Chondrocyte (in vitro differentiated cells): ENCODE data around the gene HSP90B1. TPM values are rescaled to one million over a fixed set of nuclear protein-coding genes. Genes with fewer than 3 reads are reported as not detected.

Source experiments
- DNase-seq: peaks from one replicate; pipeline ENCODE4 v3.0.0; 2021; ENCODE audit warnings: mixed read lengths, low spot score
- H3K27ac Mint-ChIP-seq: one replicate; pipeline ENCODE4 v1.8.0; 2021; ENCODE audit warnings: mild to moderate bottlenecking, moderate library complexity, mixed read lengths; ENCODE audit not compliant: unreplicated experiment
- H3K27me3 Mint-ChIP-seq: 2 replicates; pipeline ENCODE4 v1.8.0; 2021; ENCODE audit warnings: low read depth, mixed read lengths
- H3K36me3 Mint-ChIP-seq: 2 replicates; pipeline ENCODE4 v1.8.0; 2021; ENCODE audit warnings: low read depth, mixed read lengths
- H3K4me1 Mint-ChIP-seq: 2 replicates; pipeline ENCODE4 v1.8.0; 2021; ENCODE audit warnings: low read depth, mild to moderate bottlenecking, mixed read lengths
- H3K4me3 Mint-ChIP-seq: one replicate; pipeline ENCODE4 v1.8.0; 2021; ENCODE audit warnings: mild to moderate bottlenecking, moderate library complexity, mixed read lengths; ENCODE audit not compliant: unreplicated experiment
- H3K9me3 Mint-ChIP-seq: 2 replicates; pipeline ENCODE4 v1.8.0; 2021; ENCODE audit warnings: low read depth, mixed read lengths
- CTCF ChIP-seq: fragments of 200-600 bp; sonication (generic); IDR thresholded peaks from 2 replicates; pipeline ENCODE4 v1.5.0; 2021; ENCODE audit warnings: antibody characterized with exemption, mild to moderate bottlenecking, moderate library complexity
- total RNA-seq: library from RNA; stranded (reverse); gene quantifications from 3 replicates; pipeline ENCODE4 v1.2.1, GENCODE V29; 2021

HSP90B1 gene
- total RNA-seq, 1 donor from 2014 or later = 754 TPM

DNA sequence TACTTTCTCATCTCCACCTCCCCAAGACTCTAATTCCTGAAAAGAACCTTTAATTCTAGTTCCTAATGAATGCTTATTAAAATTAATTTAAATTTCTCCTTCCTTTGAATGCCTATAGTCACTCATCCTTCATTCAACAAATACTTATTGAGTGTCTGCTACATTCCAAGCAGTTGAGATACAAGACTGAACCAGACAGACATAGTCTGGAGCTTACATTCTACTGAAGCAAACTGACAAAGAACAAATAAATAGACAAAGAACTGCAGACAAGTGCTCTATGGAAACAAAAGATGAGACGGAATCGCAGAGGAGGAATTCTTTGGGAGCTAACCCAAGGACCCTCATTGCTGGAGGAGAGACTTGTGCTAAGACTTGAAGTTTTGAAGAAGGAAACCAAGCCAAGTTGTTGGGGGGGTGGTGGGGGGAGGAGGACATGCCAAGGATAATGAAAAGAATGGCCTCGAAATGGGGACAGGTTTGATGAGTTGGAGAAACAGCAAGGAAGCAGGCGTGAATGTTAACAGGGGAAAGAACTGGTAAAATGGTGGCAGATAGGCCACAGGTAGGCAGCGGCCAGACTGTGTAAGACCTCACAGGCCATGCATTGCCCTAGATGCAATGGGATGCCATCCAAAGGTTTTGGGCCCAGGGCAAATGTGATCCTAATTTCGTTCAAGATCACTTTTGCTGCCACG lies 25.8 kb downstream of the HSP90B1 start:
- Mint-ChIP-seq H3K4me3 (peak overlapping the region; percentile 91), H3K36me3 (peaks cover 11% of the 10 kb centered on the region), H3K4me1 (peaks cover 44% of the 10 kb centered on the region), H3K9me3 (no peaks in the 10 kb centered on the region), H3K27me3 (no peaks in the 10 kb centered on the region), H3K27ac (peak overlapping the region; percentile 99)
- no peak for TF ChIP-seq CTCF
- no peak for DNase-seq

- Mint-ChIP-seq H3K4me1 (peaks cover 44% of the 10 kb centered on the region), H3K36me3 (peaks cover 11% of the 10 kb centered on the region), H3K27ac (peak overlapping the region; percentile 99), H3K9me3 (no peaks in the 10 kb centered on the region), H3K4me3 (peak overlapping the region; percentile 91), H3K27me3 (no peaks in the 10 kb centered on the region)
- TF ChIP-seq CTCF = no peak
- peak; percentile 93 for DNase-seq
Measured at GRCh38 chr12:103956509-103957027, 26.4 kb downstream of the HSP90B1 start.

GRCh38 chr12:103957865-103958388 lies 27.7 kb downstream of the HSP90B1 start:
- DNase-seq = no peak
- peaks cover 44% of the 10 kb centered on the region for H3K4me1 Mint-ChIP-seq
- no peaks in the 10 kb centered on the region for H3K9me3 Mint-ChIP-seq
- peaks cover 6% of the 10 kb centered on the region for H3K36me3 Mint-ChIP-seq
- H3K27me3 Mint-ChIP-seq = no peaks in the 10 kb centered on the region
- peak overlapping the region; percentile 99 for H3K27ac Mint-ChIP-seq
- TF ChIP-seq CTCF = no peak
- peak overlapping the region; percentile 91 for H3K4me3 Mint-ChIP-seq

DNA sequence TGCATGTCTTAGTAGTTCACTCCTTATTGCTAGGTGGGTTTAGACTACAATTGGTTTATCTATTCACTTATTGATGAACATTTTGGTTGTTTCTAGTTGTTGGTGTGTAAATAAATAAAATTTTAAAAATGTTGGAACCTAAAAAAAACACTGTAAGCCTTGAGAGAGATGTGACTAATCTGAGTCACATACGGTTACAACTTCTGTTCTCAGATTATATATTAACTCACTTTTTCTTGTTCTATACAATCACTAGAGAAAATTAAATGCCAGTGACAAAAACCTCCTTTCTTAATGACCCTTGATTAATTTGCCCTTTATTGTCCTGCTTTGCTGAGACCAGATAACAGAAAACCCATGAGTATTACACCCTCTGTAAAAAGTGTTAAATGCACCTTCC lies 28.4 kb downstream of the HSP90B1 start:
- Mint-ChIP-seq H3K36me3 (peaks cover 4% of the 10 kb centered on the region), H3K27me3 (no peaks in the 10 kb centered on the region), H3K9me3 (no peaks in the 10 kb centered on the region), H3K4me1 (peaks cover 47% of the 10 kb centered on the region), H3K4me3 (no peak overlapping the region), H3K27ac (peak overlapping the region; percentile 63)
- TF ChIP-seq CTCF = no peak
- DNase-seq = no peak

- TF ChIP-seq CTCF = no peak
- no peak for DNase-seq
- H3K36me3 Mint-ChIP-seq = no peaks in the 10 kb centered on the region
- H3K27me3 Mint-ChIP-seq = no peaks in the 10 kb centered on the region
- H3K4me1 Mint-ChIP-seq = peaks cover 48% of the 10 kb centered on the region
- H3K9me3 Mint-ChIP-seq = no peaks in the 10 kb centered on the region
- peak overlapping the region; percentile 12 for H3K27ac Mint-ChIP-seq
- H3K4me3 Mint-ChIP-seq = no peak overlapping the region
Measured at GRCh38 chr12:103960616-103961227, 30.5 kb downstream of the HSP90B1 start.
